Stimulated activated CD8-positive, alpha-beta memory T cell treated with anti-CD3 and anti-CD28 coated beads, Interleukin-12 subunit alpha, Interleukin-12 subunit beta, amount 100 ng/mL, for 4 hours (primary cell): ENCODE measurements around the gene STARD3.

ENCODE experiments used
- DNase-seq: peaks from one replicate; pipeline ENCODE4 v3.0.0-alpha.2; 2020; ENCODE audit warnings: low read depth

Gene STARD3

GRCh38 chr17:39639043-39639442 lies 2.1 kb downstream of the STARD3 start:
- no peak for DNase-seq

GRCh38 chr17:39639566-39640458 lies 2.9 kb downstream of the STARD3 start:
- no peak for DNase-seq

GRCh38 chr17:39640591-39641031 lies 3.7 kb downstream of the STARD3 start:
- DNase-seq: no peak

- no peak for DNase-seq
Observed at GRCh38 chr17:39641097-39641496, 4.2 kb downstream of the STARD3 start.

GRCh38 chr17:39641883-39642282 lies 4.9 kb downstream of the STARD3 start:
- no peak for DNase-seq

GRCh38 chr17:39642291-39643074 lies 5.5 kb downstream of the STARD3 start:
- no peak for DNase-seq

GRCh38 chr17:39643271-39643670 lies 6.3 kb downstream of the STARD3 start:
- no peak for DNase-seq

- DNase-seq: no peak
Observed at GRCh38 chr17:39647256-39647655, 10.3 kb downstream of the STARD3 start.

GRCh38 chr17:39648616-39649366 lies 11.8 kb downstream of the STARD3 start:
- no peak for DNase-seq

GRCh38 chr17:39650121-39650579 lies 13.2 kb downstream of the STARD3 start:
- no peak for DNase-seq

- no peak for DNase-seq
Observed at GRCh38 chr17:39651923-39652586, 15.1 kb downstream of the STARD3 start.

- no peak for DNase-seq
Observed at GRCh38 chr17:39652587-39653315, 15.8 kb downstream of the STARD3 start.

GRCh38 chr17:39653316-39653661 lies 16.3 kb downstream of the STARD3 start:
- DNase-seq: no peak

GRCh38 chr17:39653662-39654331 lies 16.9 kb downstream of the STARD3 start:
- DNase-seq: peak; percentile 54

GRCh38 chr17:39655105-39655504 lies 18.2 kb downstream of the STARD3 start:
- DNase-seq: no peak

GRCh38 chr17:39658346-39658745 lies 21.4 kb downstream of the STARD3 start:
- no peak for DNase-seq

GRCh38 chr17:39658760-39659159 lies 21.8 kb downstream of the STARD3 start:
- no peak for DNase-seq

GRCh38 chr17:39659279-39660010 lies 22.5 kb downstream of the STARD3 start:
- DNase-seq: no peak

GRCh38 chr17:39660011-39660360 lies 23.0 kb downstream of the STARD3 start:
- no peak for DNase-seq
